ENCODE data around the gene ATP5F1C. TPM values are rescaled to one million over a fixed set of nuclear protein-coding genes. Genes with fewer than 3 reads are reported as not detected.
A peak's percentile ranks its signal among the peaks of the same experiment; 100 is the strongest.
"Not testable (repeated sequence)": the region's sequence is repeated elsewhere in the genome, so short reads cannot be mapped to it uniquely, and the experiment has no call there.

The ATP5F1C gene
- total RNA-seq, 1 experiment from 2014 or later: 483 TPM

DNA sequence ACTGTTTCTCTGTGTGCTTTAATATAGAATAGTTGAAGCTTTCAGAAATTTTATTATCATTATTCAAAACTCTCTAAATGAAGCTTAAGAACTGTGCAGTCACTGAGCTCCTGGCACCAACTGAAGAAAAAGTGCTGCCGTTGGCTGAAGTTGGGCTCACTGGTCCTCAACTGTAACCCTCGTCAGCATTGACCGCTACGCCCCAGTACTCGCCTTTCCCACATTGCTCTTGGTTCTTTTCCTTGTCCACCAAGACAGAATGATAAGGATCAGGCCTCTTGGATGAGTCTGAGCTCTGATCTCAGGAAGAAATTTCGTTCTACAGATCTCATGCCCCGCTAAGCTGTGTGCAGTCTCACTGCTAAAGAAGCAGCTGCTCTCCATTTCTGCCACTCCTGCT, 22.5 kb downstream of the ATP5F1C start:
- H3K27me3 ChIP-seq (ENCODE audit: control insufficient read depth, insufficient read depth, low read length): no peaks in the 10 kb centered on the region; the same call in 1 of the 2 replicates
- H3K36me3 ChIP-seq (replicated peaks; ENCODE audit: control insufficient read depth, insufficient read depth, low read length): peaks cover 2% of the 10 kb centered on the region
- no peak for DNase-seq
- no peak overlapping the region for H3K4me3 ChIP-seq (ENCODE audit: insufficient read depth, low read depth, low read length)

DNA sequence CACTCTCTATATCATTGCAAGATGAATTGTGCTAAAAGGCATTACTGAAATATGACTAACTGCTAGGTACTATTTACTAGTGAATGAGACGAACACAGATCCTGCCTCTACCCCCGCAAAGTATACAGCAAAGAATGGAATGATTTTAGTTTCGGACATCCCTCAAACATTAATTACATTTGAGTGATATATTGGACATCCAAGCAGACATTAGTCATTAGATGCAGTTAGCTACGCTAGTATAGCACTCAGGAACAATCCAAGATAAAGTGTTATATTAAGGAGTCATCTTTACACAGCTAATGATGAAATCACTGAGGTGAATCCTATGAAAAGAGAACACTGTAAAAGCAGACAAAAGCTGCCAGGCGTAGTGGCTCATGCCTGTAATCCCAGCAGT, 23.0 kb downstream of the ATP5F1C start:
- H3K36me3 ChIP-seq (replicated peaks; ENCODE audit: control insufficient read depth, insufficient read depth, low read length): peaks cover 2% of the 10 kb centered on the region; the same call in 1 of the 2 replicates
- H3K4me3 ChIP-seq (ENCODE audit: insufficient read depth, low read depth, low read length): no peak overlapping the region
- no peaks in the 10 kb centered on the region; the same call in 1 of the 2 replicates for H3K27me3 ChIP-seq (ENCODE audit: control insufficient read depth, insufficient read depth, low read length)
- no peak for DNase-seq

DNA sequence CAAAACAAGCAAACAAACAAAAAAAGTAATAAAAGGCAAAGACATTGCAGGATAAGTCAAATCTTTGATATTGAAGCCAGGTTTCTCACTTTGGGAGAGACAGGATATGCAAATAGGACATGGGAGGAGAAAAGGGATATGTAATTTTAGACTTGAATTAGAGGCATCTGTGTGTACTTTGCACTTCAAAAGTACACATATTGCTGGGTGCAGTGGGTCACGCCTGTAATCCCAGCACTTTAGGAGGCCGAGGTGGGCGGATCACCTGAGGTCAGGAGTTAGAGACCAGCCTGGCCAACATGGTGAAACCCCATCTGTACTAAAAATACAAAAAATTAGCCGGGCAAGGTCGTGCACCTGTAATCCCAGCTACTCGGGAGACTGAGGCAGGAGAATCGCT, 23.8 kb downstream of the ATP5F1C start:
- H3K27me3 ChIP-seq (ENCODE audit: control insufficient read depth, insufficient read depth, low read length); H3K36me3 ChIP-seq (replicated peaks; ENCODE audit: control insufficient read depth, insufficient read depth, low read length); H3K4me3 ChIP-seq (ENCODE audit: insufficient read depth, low read depth, low read length); DNase-seq: not testable (repeated sequence)

DNA sequence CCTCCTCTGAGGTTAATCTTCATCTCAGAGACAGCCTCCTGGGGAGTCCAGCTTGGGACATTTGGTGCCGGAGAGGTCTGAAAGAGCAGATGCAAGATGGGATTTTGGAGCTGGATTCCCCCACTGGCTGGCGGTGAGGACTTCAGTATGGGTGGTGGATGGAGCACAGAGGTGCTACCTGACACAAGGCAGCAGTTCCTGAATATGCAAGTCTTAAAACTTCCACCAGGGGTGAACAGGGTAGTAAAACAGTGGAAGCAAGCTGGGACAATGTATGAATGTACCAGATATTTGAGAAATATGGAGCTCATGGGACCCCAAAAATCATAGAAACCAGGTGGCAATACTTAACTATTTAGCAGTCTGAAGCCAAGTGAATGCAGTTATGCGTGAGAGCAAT, 25.5 kb downstream of the ATP5F1C start:
- Histone ChIP-seq H3K4me3 (ENCODE audit: insufficient read depth, low read depth, low read length) (no peak overlapping the region), H3K27me3 (ENCODE audit: control insufficient read depth, insufficient read depth, low read length) (peaks cover 3% of the 10 kb centered on the region; the same call in 1 of the 2 replicates), H3K36me3 (replicated peaks; ENCODE audit: control insufficient read depth, insufficient read depth, low read length) (no peaks in the 10 kb centered on the region; the same call in 1 of the 2 replicates)
- DNase-seq: no peak

DNA sequence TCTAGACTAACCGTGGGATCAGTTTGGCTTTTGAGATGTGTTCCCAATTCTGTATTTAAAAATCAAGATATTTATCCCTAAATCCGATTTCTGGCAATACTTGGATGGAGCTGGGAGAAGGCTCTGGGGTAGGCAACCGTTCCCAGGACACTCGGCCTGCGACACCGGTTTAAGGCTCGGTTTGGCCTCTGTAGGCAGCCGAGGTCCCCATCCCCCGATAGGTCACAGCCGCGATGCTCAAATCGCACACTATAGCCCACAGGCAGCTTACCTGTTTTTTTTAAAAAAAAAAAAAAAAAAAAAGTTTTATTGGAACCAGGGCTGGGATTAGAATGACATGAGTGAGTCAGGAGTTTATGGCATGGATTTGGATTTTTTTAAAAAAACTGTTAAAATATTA, 29.6 kb downstream of the ATP5F1C start:
- peaks cover 3% of the 10 kb centered on the region; the same call in 1 of the 2 replicates for H3K27me3 ChIP-seq (ENCODE audit: control insufficient read depth, insufficient read depth, low read length)
- H3K4me3 ChIP-seq (ENCODE audit: insufficient read depth, low read depth, low read length): peak overlapping the region; percentile 92
- peak; percentile 48 for DNase-seq
- no peaks in the 10 kb centered on the region; the same call in 1 of the 2 replicates for H3K36me3 ChIP-seq (replicated peaks; ENCODE audit: control insufficient read depth, insufficient read depth, low read length)

DNA sequence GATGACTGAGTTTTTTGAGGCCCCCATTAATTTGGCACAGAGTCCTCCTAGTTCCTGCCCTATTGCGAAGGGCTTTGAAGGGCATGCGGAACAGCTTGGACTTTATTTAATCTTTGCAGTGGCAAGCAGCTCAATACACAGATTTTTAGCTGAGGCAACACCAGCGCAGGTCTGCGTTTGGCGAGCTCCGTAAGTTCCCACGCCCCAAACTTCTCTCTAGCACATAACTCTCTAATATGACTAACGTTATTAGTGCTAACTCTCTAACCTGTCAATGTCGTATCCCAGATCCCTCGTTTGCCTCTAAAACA, 30.0 kb downstream of the ATP5F1C start:
- H3K27me3 ChIP-seq (ENCODE audit: control insufficient read depth, insufficient read depth, low read length): peaks cover 3% of the 10 kb centered on the region; the same call in 1 of the 2 replicates
- no peaks in the 10 kb centered on the region; the same call in 1 of the 2 replicates for H3K36me3 ChIP-seq (replicated peaks; ENCODE audit: control insufficient read depth, insufficient read depth, low read length)
- no peak for DNase-seq
- H3K4me3 ChIP-seq (ENCODE audit: insufficient read depth, low read depth, low read length): peak overlapping the region; percentile 92

DNA sequence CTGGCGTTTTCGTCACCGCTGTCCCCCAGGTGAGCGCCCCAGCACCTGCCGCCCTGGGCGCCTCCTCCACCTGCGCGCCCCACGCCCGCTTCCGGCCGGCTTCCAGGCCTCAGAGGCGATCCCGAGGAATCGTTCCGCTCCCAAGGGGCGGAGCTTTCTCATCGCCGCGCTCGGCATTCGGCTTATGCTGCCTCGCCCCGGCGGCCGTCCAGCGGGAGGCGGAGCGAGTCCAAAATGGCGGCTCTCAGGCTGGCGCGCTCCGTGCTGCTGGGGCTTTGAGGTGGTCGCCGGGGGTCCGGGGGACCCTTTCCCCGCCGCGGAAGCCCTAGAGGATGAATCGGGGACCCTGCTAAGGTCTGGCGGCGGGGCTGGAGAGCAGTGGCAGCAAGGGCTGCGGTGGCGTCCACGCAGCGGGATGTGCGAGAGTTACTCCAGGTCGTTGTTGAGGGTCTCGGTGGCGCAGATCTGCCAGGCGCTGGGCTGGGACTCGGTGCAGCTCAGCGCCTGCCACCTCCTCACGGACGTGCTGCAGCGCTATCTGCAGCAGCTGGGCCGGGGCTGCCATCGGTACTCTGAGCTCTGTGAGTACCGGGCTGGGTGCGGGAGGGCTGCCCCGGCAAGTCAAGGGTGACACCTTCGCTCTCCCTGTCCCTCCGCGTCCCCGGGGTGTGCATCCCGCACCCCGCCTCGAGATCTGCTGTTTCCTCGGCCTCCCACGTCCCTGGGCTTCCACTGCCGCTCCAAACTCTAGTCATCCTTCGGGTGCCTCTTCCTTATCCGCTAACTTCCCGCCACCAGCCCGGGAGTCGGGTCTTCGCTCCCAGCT, 30.5 kb downstream of the ATP5F1C start, which contains the start of gene TAF3:
TSS of gene TAF3 (plus strand) at position 211 of the 826 bp plus-strand sequence. CDS start at position 416, 205 bp downstream.
- H3K36me3 ChIP-seq (replicated peaks; ENCODE audit: control insufficient read depth, insufficient read depth, low read length): no peaks in the 10 kb centered on the region; the same call in 1 of the 2 replicates
- H3K27me3 ChIP-seq (ENCODE audit: control insufficient read depth, insufficient read depth, low read length): peaks cover 3% of the 10 kb centered on the region; the same call in 1 of the 2 replicates
- peak within 1 kb of the TSS; percentile 92 for H3K4me3 ChIP-seq (ENCODE audit: insufficient read depth, low read depth, low read length)
- DNase-seq: peak; percentile 94

DNA sequence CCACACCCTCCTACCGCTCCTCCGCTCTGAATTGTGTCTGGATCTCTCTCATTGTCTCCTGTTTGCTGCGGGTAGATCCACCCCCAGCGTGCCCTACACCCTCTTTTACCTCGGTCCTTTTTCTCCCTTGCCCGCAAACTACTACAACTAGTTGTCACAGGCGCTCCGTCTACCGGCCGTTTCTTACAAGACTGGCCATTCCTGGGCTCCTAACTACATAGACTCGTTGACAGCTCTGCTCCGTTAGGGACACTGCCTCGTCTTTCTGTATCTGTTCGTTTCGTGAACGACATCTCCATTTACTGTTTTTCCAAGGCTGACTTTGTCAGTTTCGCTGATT, 31.1 kb downstream of the ATP5F1C start:
- peak overlapping the region; percentile 92 for H3K4me3 ChIP-seq (ENCODE audit: insufficient read depth, low read depth, low read length)
- peaks cover 3% of the 10 kb centered on the region; the same call in 1 of the 2 replicates for H3K27me3 ChIP-seq (ENCODE audit: control insufficient read depth, insufficient read depth, low read length)
- DNase-seq: peak; percentile 49
- H3K36me3 ChIP-seq (replicated peaks; ENCODE audit: control insufficient read depth, insufficient read depth, low read length): no peaks in the 10 kb centered on the region; the same call in 1 of the 2 replicates

DNA sequence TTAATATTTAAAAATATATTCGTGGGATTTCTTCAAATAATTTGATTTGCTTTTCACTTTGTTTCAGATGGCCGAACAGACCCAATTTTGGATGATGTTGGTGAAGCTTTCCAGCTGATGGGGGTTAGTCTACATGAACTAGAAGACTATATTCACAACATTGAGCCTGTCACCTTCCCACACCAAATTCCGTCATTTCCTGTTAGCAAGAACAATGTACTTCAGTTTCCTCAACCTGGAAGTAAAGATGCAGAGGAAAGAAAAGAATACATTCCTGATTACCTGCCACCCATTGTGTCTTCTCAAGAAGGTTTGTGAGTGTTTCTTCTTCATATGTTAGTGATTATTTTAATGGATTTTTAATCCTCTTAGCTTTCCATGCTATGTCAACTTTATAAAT, 36.3 kb downstream of the ATP5F1C start:
- no peaks in the 10 kb centered on the region; the same call in 1 of the 2 replicates for H3K36me3 ChIP-seq (replicated peaks; ENCODE audit: control insufficient read depth, insufficient read depth, low read length)
- H3K27me3 ChIP-seq (ENCODE audit: control insufficient read depth, insufficient read depth, low read length): no peaks in the 10 kb centered on the region
- H3K4me3 ChIP-seq (ENCODE audit: insufficient read depth, low read depth, low read length): no peak overlapping the region
- DNase-seq: no peak

DNA sequence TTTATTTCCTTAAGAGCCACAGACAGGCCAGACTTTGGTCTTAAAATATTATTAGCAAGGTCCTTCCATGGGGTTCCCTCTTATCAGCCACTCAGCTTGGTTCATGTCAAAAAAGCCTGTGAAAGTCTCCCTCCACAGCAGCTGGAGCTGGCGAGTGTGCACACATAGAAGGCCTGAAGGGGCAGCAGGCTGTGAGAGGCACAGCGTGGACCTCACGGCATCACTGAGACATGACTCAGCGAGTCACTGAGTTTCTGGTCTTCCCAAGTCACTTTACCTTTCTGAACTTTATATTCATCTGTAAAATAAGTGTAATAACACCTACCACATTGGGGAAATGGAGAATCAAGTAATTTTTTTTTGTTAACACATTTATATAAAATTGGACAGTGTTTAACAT, 39.0 kb downstream of the ATP5F1C start:
- peak; percentile 22 for DNase-seq

DNA sequence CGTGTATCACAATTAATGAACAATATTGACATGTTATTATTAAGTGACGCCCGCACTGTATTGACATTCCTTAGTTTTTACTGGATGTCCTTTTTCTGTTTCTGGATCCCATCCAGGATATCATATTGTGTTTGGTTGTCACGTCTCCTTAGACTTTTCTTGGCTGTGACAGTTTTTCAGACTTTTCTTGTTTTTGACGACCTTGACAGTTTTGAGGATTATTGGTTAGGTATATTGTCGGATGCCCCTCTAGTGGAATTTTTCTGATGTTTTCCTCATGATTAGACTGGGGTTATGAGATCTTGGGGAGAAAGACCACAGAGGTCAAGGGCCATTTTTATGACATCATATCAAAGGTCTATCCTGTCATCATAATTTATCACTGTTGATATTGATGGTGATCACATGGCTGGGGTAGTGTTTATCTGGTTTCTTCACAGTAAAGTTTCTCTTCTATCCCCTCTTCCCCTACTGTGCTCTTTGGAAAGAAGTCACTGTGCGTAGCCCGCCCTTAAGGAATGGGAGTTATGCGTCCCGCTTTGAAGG, 41.4 kb downstream of the ATP5F1C start:
- no peak overlapping the region for H3K4me3 ChIP-seq (ENCODE audit: insufficient read depth, low read depth, low read length)
- no peaks in the 10 kb centered on the region for H3K27me3 ChIP-seq (ENCODE audit: control insufficient read depth, insufficient read depth, low read length)
- no peak for DNase-seq
- no peaks in the 10 kb centered on the region; the same call in 1 of the 2 replicates for H3K36me3 ChIP-seq (replicated peaks; ENCODE audit: control insufficient read depth, insufficient read depth, low read length)

More for the DNA sequence above, 39.0 kb downstream of the ATP5F1C start:
- H3K27me3 ChIP-seq (ENCODE audit: control insufficient read depth, insufficient read depth, low read length): no peaks in the 10 kb centered on the region
- H3K36me3 ChIP-seq (replicated peaks; ENCODE audit: control insufficient read depth, insufficient read depth, low read length): no peaks in the 10 kb centered on the region; the same call in 1 of the 2 replicates
- H3K4me3 ChIP-seq (ENCODE audit: insufficient read depth, low read depth, low read length): no peak overlapping the region

DNA sequence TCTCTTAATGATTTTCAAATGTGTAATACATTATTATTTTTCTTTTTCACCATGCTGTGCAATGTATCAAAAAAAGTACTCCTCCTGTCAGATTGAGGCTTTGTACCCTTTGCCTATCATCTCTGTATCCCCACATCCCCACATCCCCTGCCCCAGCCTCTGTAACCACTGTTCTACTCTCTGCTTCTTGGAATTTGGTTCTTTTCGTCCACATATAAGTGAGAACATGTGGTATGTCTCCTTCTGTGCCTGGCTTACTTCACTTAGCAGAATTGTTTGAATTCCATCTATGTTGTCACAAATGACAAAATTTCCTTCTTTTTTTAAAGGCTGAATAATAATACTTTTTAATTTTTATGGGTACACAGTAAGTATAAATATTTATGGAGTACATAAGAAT, 44.1 kb downstream of the ATP5F1C start:
- H3K27me3 ChIP-seq (ENCODE audit: control insufficient read depth, insufficient read depth, low read length): no peaks in the 10 kb centered on the region
- no peak overlapping the region for H3K4me3 ChIP-seq (ENCODE audit: insufficient read depth, low read depth, low read length)
- H3K36me3 ChIP-seq (replicated peaks; ENCODE audit: control insufficient read depth, insufficient read depth, low read length): no peaks in the 10 kb centered on the region

DNA sequence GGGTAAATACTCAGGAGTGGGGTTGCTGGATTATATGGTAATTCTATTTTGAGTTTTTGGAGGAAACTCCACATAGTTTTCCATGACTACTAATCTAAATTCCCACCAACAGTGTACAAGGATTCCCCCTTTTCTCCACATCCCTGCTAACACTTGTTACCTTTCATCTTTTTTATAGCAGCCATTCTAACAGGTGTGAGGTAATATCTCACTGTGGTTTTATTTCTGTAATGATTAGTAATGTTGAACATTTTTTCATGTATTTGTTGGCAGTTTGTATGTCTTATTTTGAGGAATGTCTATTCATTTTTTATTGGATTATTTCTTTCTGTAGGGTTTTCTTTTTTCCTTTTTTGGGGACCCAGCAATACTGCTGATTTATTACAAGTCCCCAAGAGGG, 45.2 kb downstream of the ATP5F1C start:
- no peaks in the 10 kb centered on the region for H3K27me3 ChIP-seq (ENCODE audit: control insufficient read depth, insufficient read depth, low read length)
- no peak overlapping the region for H3K4me3 ChIP-seq (ENCODE audit: insufficient read depth, low read depth, low read length)
- no peaks in the 10 kb centered on the region for H3K36me3 ChIP-seq (replicated peaks; ENCODE audit: control insufficient read depth, insufficient read depth, low read length)
- no peak for DNase-seq

More for the DNA sequence above, 44.1 kb downstream of the ATP5F1C start:
- no peak for DNase-seq

DNA sequence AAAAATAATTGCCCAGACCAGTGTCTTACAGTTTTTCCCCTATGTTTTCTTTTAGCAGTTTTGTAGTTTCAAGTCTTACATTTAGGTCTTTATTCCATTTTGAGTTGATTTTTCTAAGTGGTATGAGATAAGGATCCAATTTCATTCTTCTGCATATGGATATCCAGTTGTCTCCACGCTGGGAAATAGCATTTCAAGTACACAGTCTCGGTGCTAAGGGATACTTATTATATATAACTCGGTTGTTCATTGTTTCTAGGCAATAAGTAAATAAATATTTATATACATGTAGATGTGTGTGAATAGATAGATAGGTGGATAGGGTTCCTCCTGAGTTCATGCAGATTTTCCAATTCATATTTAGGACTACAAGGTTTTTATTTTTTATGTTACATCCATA, 46.3 kb downstream of the ATP5F1C start:
- H3K36me3 ChIP-seq (replicated peaks; ENCODE audit: control insufficient read depth, insufficient read depth, low read length): no peaks in the 10 kb centered on the region
- no peaks in the 10 kb centered on the region for H3K27me3 ChIP-seq (ENCODE audit: control insufficient read depth, insufficient read depth, low read length)
- no peak for DNase-seq
- H3K4me3 ChIP-seq (ENCODE audit: insufficient read depth, low read depth, low read length): no peak overlapping the region

DNA sequence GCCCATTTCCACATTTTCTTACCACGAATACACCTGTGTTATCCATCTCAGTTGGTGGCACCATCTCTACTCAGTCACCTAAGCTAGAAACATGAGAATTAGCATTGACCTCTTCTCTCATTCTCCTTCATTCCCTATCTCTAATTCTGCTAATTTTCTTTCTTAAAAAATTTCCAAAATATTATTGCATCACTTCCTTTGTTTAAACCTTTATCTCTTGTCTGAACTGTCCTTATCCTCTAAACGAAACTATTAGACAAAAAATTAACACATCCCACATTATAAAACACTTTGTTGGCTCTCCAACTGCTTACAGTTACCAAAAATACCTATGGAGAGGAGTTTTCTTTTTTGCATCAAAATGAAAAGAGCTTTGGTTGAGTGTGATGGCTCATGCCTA, 48.6 kb downstream of the ATP5F1C start:
- Histone ChIP-seq H3K27me3 (ENCODE audit: control insufficient read depth, insufficient read depth, low read length) (no peaks in the 10 kb centered on the region), H3K4me3 (ENCODE audit: insufficient read depth, low read depth, low read length) (no peak overlapping the region), H3K36me3 (replicated peaks; ENCODE audit: control insufficient read depth, insufficient read depth, low read length) (no peaks in the 10 kb centered on the region)
- DNase-seq: no peak
